Stimulated activated CD8-positive, alpha-beta memory T cell treated with anti-CD3 and anti-CD28 coated beads, Interleukin-4, amount 100 ng/mL, for 4 hours (primary cell): ENCODE results near the gene PRR5L.

Source experiments
- DNase-seq, 2 donors: peaks; one replicate each; pipeline ENCODE4 v3.0.0-alpha.2; 2020; ENCODE audit warnings: low read depth in 2 of 2, low spot score in 1 of 2

The PRR5L gene

GRCh38 chr11:36376009-36376887, 80.2 kb downstream of the PRR5L start:
- no peak for DNase-seq

DNA sequence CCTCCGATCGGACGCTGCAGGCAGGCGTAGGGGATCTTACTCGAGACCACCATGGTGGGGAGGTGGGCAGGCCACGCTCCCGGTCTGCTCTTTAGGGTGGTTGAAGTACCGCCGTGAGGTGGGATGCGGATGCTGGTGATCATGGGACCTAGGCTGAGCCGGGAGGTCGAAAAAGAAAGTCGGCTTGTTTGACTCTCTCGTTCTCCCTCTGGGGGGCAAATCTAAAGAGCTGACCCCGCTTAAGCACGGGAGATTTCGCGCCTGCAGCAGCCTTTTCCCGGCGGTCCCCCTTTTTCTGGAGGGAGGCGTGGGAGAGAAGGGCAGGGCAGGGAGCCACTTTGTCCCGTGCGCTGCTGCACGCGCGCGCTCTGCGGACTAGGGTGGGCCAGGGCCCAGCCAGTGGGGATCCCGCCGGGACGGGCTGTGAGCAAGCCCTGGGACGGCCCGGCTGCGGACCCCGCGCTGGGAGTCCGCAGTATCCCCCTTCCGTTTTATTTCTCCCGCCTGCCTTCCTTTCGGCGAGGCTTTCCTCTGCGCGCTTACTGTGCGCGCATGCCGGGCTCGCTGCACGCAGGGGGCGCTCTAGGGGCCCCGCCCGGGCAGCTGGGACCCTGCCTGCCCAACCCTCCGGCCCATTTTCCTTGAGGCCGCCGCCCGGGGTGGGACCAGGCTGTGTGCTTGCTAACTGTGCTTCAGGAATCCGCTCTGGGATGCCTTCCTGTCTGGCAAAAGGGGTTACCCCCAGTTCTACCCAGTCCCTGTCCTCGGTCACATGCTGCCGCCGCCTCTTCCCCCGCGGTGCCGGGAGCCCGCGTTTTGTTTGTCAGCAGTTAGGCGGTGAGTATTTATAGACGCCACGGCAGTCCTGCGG, 81.0 kb downstream of the PRR5L start:
- peak; percentile 17 to 26 for DNase-seq

DNA sequence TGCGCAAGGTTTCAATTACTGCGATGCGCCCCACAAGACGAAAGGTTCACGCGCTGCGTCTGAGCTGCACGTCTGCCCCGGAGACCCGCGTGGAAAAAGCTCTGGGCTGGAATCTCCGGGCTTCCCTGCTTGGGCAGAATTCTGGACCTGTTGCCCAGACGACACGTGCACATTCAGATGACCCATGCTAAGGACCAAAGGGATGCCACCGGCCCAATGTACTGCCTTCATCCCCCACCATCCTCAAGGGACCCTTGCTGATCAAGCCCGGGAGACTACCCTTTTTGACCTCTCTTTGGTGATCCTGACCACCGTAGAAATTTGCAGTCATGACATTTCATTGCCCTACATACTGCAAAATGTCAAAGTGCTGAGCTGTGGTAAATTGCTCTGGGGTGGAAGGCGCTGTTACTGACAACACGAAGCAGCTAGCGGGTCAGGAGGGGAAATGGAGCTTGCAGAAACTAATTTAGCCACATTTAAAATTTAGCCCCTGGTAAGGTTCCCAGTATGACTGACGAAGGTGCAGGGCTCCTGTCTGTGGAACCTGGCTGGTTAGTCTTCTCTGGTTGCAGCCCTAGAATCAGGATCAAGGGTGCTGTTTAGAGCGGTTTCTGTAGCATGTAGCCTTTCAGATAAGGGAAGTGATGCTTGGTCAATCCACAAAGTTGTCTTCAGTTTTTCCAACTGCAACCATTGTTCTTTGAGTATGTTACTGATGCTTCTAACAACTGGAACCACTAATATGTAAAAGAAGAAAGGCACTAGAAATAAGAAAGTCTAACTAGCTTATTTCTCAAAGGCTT, 81.9 kb downstream of the PRR5L start:
- DNase-seq: no peak

DNA sequence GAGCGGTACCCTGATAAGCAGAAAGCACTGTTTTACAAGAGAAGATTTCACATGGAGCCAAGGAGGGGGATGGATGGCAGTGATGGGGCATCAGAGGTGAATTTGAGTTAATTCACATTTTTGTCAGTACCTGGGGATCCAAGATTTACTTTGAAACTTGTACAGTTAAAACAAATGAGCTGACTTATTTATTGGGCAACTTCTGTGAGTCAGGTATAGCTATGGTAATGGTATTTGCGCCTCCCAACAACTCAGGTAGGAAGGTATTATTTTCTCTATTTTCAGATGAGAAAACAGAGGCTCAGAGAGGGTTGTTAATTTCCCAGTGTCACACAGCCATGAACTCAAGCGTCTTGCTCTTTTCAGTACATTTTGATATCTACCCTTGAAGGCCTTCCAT, 83.6 kb downstream of the PRR5L start:
- no peak for DNase-seq

DNA sequence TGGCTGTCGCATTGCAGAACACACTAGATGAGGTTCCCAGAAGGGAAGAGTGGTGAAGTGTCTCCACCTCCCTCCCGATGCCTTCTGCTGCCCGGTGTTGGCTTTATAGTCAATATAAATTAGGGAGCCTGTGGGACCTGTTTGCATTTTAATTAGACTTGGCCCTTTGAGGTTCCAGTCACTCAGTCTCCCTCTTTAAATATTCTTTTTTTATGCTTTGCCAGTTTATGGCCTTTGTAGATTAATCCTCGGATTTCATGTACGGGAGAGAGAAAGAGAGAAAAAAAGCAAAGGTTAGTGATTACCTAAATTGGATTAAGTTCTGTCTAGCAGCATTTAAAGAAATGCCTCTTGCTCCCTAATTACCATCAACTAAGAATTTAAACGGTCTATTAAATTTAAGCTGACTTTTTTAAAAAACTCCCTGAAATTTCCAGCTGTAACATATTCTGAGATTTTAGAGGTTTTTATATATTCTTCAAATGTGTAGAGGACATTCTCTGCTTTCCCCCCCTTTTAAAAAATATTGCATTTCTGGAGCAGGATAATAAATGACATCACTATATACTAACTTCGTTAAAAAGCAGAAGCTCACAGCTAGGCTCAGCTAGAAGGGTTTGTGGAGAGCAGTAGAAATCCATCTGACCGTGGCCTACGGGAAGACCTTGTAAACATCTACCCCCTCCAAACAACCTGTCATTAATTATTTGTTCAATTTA, 84.4 kb downstream of the PRR5L start:
- no peak for DNase-seq

- no peak for DNase-seq
Measured at GRCh38 chr11:36381015-36381360, 84.9 kb downstream of the PRR5L start.

- DNase-seq: no peak
Measured at GRCh38 chr11:36383195-36383594, 87.1 kb downstream of the PRR5L start.

DNA sequence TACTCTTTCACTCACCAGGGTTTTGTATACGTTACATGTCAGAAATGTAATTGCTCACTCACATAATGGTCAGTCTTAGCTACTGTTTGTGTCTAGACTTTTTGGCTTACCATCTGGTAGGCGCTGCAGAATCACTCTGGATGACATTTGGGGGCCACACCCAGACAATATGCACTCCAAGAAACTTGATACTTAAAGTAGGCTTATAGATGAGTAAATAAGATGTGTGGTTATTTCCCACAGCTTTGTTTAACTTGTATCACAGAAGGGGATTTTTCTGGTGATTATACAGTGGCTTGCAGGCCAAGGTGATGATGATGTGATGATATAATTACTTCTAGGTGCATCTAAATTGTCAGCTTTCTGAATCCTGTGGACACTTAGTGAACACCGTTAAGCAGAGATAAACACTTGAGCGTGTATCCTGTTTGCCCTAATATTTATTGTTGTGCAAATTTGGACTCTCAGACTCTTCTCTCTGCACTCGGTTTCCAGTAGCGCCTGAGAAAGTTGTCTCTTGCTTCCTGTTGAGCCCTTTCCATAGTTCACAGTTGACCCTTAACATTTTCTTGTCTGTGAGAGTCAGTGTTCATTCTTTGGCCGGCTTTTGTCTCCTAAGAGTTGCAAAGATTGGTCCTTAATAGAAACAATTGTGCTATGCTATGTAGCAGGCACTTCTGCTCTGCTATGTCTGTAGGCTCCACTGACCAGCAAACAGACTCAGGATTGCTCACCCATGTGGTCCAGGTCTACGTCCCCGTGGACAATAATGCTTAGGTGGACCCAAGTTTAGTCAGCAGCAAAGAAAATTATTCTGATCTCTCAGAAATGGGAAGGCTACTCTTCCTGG, 89.3 kb downstream of the PRR5L start:
- DNase-seq: no peak

- no peak for DNase-seq
Measured at GRCh38 chr11:36386411-36386810, 90.3 kb downstream of the PRR5L start.

GRCh38 chr11:36388071-36388470, 92.0 kb downstream of the PRR5L start:
- no peak for DNase-seq

- DNase-seq: no peak
Measured at GRCh38 chr11:36388951-36389350, 92.9 kb downstream of the PRR5L start.

- DNase-seq: no peak
Measured at GRCh38 chr11:36389811-36390210, 93.7 kb downstream of the PRR5L start.

GRCh38 chr11:36390963-36391471, 94.9 kb downstream of the PRR5L start:
- no peak for DNase-seq

DNA sequence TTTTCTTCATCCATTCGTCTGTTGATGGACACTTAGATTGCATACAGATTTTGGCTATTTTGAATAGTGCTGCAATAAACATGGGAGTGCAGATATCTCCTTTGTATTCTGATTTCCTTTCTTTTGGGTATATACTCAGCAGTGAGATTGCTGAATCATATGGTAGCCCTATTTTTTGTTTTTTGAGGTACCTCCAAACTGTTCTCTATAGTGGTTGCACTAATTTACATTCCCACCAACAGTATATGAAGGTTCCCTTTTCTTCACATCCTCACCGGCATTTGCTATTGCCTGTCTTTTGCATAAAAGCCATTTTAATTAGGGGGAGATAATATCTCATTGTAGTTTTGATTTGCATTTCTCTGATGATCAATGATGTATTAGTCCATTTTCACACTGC, 96.1 kb downstream of the PRR5L start:
- no peak for DNase-seq

DNA sequence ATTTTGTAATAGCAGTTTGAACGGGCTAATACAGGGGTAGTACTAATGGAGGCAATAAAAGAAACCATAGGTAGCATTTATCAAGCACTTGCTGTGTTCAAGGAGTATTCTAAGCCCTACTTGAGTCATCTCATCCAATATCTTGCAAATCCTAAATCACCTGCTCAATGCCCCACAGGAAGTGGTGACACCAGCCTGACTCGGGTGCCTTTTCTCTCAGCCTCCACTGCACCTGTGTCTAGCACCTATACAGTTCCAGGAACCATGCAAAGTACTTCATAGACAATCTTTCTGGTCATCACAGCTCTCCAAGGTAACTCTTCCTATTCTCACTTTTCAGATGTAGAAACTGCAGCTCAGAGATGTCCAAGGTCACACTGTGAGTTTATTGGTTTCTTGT, 98.0 kb downstream of the PRR5L start:
- no peak for DNase-seq

DNA sequence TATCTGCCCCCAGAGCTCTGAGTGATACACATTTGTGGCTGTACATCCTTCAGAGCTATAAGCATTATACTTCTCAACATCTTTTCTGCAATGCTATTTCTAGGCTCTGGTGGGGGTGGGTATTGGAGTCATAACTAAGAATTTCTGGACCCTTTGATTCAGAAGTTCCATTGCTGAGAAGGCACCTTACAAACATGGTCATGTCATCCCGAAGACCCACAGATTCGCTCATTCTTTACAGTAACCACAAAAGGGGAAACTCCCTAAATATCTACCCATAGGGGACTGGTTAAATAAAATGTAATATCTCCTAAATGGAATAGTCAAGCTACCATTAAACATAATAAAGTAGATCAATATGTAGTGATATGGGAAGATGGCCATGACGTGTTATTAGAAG, 98.8 kb downstream of the PRR5L start:
- DNase-seq: no peak

GRCh38 chr11:36395978-36396736, 100.1 kb downstream of the PRR5L start:
- no peak for DNase-seq

DNA sequence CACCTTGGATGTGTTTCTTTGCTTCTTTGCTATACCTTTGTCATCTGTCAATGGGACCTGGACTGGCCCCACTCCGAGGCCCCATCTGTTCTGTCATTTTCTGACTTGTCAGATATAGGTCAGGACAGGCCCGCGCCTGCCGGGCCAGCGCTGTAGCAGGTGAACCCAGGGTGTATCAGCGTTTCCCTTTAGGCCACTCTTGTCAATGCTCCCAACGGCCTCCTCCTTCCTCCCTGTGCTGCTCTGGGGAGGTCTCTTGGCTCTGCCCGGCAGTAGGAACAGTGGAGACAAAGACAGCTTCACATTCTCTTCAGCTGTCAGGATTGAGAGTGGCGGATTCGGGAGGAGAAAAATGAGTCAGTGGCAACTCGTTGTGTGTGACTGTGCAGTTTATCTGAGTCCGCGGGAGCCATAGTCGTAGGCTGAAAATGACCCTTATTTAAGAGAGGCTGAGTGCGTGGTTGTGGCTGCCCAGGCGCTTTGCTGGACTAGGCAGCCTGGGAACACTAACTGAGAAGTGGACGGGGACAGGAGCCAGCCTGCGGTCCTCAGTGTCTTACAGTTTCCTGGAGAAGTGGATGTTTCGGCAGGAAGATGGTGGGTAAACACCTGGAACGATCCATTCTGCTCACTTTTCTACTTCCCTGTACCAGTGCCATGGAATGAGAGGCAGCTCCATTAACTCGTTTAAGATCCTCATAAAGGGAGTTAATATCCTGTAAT, 102.3 kb downstream of the PRR5L start:
- DNase-seq: no peak
